ENCODE measurements around the gene CAMSAP2. TPM values are rescaled to one million over a fixed set of nuclear protein-coding genes. Genes with fewer than 3 reads are reported as not detected.

CAMSAP2 gene
- total and polyA plus RNA-seq, 2 of the 8 experiments (the other 6 are each of a cell fraction or from before 2014, with no cell fraction given) = 4.2 to 27.6 TPM

DNA sequence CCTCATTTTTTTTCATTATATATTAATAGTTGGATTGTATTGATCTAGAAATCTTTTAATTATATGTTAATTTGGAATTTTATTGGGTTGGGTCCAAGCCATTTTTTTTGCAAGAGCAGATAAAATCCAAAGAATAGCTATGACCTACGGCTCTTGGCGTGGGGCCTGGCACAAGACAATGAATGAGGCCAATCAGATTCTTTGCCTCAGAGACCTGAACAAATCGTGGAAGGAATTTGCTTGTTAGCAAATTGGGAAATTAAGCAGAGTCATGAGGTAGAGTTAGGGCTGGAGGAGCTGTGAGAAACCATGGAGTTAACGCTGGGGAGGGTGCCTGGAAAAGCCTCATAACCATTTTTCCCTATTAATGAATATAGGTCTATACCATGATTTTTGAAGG is 40.1 kb downstream of the CAMSAP2 start:
- Histone ChIP-seq H3K27ac (ENCODE audit: low read depth, low read length) (no peak overlapping the region), H3K79me1 (ENCODE audit: low read depth, low read length) (no peaks in the 10 kb centered on the region; the same call in 1 of the 2 replicates)

More for the DNA sequence above, 40.1 kb downstream of the CAMSAP2 start:
- Histone ChIP-seq H3K9ac (replicated peaks in 1 of 4; ENCODE audit: extremely low read depth in 1 of 4, low read depth in 3 of 4, low read length in 3 of 4) (no peak overlapping the region), H4K5ac (ENCODE audit: insufficient read length, low read depth, low read length) (no peak overlapping the region), H3K79me2 (ENCODE audit: control insufficient read depth in 1 of 2, insufficient read depth in 2 of 2, low read length in 2 of 2) (peaks cover 0 to 8% of the 10 kb centered on the region in 2 experiments; a peak in 1 of 4 replicates), H3K4me3 (ENCODE audit: extremely low read depth in 1 of 4, insufficient read depth in 2 of 4, low read depth in 3 of 4, low read length in 4 of 4) (no peak overlapping the region), H4K20me1 (replicated peaks in 1 of 2; ENCODE audit: control insufficient read depth in 1 of 2, insufficient read depth in 2 of 2, low read length in 2 of 2) (no peaks in the 10 kb centered on the region), H3K9me3 (ENCODE audit: insufficient read depth in 2 of 2, low read depth in 1 of 2, low read length in 1 of 2) (peaks cover 3 to 4% of the 10 kb centered on the region in 2 experiments; a peak in 2 of 4 replicates), H2BK12ac (ENCODE audit: low read depth, low read length) (no peak overlapping the region), H2BK5ac (ENCODE audit: low read depth, low read length) (no peak overlapping the region), H2BK20ac (ENCODE audit: low read length) (no peak overlapping the region), H3K14ac (ENCODE audit: insufficient read length) (no peak overlapping the region), H2AK5ac (ENCODE audit: low read depth, low read length) (no peak overlapping the region), H2BK120ac (replicated peaks; ENCODE audit: low read depth, low read length) (no peak overlapping the region), H3K4me1 (replicated peaks in 1 of 4; ENCODE audit: control insufficient read depth in 3 of 4, insufficient read depth in 4 of 4, low read length in 3 of 4) (peaks cover 0 to 6% (median 1%) of the 10 kb centered on the region in 4 experiments; a peak in 3 of 7 replicates), H3K56ac (replicated peaks; ENCODE audit: insufficient read length, low read depth, low read length) (no peak overlapping the region), H3K23me2 (ENCODE audit: low read depth, low read length) (no peaks in the 10 kb centered on the region), H4K91ac (replicated peaks; ENCODE audit: insufficient read length, low read length) (no peak overlapping the region), H2BK15ac (ENCODE audit: low read length) (no peak overlapping the region), H3K36me3 (ENCODE audit: control insufficient read depth in 2 of 4, insufficient read depth in 4 of 4, low read length in 3 of 4) (peaks cover 0 to 15% (median 4%) of the 10 kb centered on the region in 4 experiments; a peak in 3 of 8 replicates), H3K23ac (ENCODE audit: insufficient read length) (no peak overlapping the region), H3K4ac (replicated peaks; ENCODE audit: insufficient read length, low read depth, low read length) (no peak overlapping the region), H3K18ac (ENCODE audit: extremely low read depth, low read length) (no peak overlapping the region), H4K8ac (ENCODE audit: extremely low read depth, insufficient read depth, low read length) (no peak overlapping the region), H2AFZ (ENCODE audit: low read length) (no peak overlapping the region), H3K4me2 (ENCODE audit: insufficient read depth in 1 of 2, low read depth in 2 of 2, low read length in 2 of 2) (no peak overlapping the region), H3K27me3 (replicated peaks in 1 of 4; ENCODE audit: control insufficient read depth in 3 of 4, extremely low read depth in 1 of 4, insufficient read depth in 3 of 4, low read length in 3 of 4) (no peaks in the 10 kb centered on the region)
- FAIRE-seq = no peak
- no peak for DNase-seq (ENCODE audit: low read depth in 1 of 2, low spot score in 2 of 2)
- ChIA-PET POLR2A (ENCODE audit: partially characterized antibody) (no interaction called here), CTCF (ENCODE audit: partially characterized antibody) (interaction anchor here (1.0 kb wide), 1 partner anchor 13 kb away, joined by 4 read pairs; no protein-coding TSS in a partner anchor)
- no peak for TF ChIP-seq TCF12 (IDR thresholded peaks at IDR 0.05; ENCODE audit: low read depth, low read length)
- 84% methylated on average over 4 of the region's 4 CpGs; no CpG with 5 or more reads in 1 of the 2 experiments for WGBS, 2 experiments (ENCODE audit: extremely low coverage in 1 of 2, insufficient coverage in 1 of 2, insufficient read length in 1 of 2, insufficient replicate concordance in 2 of 2, low coverage in 1 of 2, low lambda C conversion rate in 2 of 2, missing lambda C conversion rate in 1 of 2)
